ENCODE data around the gene CAMK2A.

The CAMK2A gene

DNA sequence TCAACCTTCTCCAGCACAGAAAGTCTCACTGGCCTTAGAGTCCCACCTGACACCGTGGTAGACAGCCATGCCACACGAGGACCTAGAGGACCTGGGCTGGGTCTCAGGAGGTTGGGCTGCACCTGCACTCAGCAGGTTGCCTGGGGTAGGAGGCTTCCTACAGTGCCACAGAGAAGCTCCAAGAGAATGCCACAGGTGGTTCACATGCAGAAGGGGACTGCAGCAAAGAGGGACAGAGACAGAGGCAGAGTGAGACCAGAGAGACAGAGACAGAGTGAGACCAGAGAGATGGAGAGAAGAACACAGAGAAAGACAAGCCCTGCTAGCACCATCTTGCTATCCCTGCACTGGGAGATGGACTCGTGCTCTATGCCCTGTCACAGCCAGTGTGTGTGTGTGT is 5.7 kb downstream of the CAMK2A start:
- no peak for DNase-seq (ENCODE audit: low read depth in 3 of 3, low spot score in 1 of 3)

DNA sequence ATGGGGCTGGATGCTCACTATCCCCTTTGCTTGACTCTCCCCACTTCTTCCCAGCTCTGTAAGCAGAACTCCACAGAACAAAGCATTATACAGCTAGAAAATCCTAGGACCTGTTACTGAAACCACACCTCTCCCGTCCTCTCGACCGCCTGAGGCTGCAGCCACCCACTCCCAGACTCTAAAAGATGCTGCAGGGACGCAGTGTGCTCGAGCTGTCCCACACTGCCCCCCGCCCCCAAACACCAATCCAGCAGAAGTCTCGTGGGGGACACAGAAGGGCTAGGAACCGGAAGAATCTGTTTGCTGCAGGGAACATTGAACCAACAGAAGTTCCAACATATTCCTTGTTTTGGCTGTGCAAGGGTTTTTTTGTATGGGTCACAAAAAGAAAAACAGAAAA is 7.6 kb downstream of the CAMK2A start:
- DNase-seq (ENCODE audit: low read depth in 3 of 3, low spot score in 1 of 3): no peak

DNA sequence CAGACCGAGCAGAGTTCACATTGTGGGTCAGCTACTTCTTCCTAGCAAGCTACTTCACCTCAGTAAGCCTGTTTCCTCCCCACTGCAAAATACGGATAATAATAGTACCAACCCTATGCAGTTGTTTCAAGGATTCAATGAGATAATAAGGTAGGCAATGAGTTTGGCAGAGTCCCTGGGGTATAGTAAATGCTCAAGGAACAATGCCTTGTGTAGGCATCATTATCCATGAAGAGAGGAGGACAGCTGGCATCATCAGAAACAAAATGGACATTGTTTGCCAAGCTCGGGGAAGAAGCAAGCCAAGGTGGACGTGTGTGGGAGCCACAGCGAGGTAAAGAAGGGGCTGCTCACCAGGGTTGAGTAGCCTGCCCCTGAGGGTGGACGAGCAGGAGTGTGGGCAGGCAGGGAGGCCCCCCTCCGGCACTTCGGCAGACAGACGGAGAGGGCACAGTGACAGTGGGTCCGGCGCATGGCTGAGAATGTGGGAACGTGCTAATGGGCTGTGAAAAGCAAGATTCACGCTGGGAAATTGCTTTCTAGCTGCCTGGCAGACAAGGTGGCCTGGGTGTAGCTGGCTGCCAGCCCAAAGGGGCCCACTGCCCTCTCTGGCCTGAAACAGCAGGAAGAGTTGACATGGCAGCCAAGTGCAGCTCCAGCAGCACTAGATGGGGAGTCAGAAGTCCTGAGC is 10.1 kb downstream of the CAMK2A start:
- no peak for DNase-seq (ENCODE audit: low read depth in 3 of 3, low spot score in 1 of 3)

DNA sequence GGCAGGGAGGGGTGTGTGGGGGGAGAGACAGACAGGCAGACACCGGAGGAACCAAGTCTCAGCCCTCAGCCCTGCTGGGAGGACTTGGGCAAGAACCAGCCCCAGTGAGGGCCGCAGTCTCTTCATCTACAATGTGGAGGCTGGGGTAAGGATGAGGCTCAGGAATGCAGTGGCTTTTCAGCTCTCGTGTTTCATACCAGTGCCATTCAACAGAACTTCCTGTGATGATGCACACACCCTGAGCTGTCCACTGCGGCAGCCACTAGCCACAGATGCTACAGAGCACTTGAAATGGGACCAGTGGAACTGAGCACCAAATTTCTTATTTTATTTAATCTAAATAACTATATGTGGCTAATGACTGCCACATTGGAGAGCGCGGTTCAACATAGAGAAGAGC is 10.7 kb downstream of the CAMK2A start:
- DNase-seq (ENCODE audit: low read depth in 3 of 3, low spot score in 1 of 3): no peak

DNA sequence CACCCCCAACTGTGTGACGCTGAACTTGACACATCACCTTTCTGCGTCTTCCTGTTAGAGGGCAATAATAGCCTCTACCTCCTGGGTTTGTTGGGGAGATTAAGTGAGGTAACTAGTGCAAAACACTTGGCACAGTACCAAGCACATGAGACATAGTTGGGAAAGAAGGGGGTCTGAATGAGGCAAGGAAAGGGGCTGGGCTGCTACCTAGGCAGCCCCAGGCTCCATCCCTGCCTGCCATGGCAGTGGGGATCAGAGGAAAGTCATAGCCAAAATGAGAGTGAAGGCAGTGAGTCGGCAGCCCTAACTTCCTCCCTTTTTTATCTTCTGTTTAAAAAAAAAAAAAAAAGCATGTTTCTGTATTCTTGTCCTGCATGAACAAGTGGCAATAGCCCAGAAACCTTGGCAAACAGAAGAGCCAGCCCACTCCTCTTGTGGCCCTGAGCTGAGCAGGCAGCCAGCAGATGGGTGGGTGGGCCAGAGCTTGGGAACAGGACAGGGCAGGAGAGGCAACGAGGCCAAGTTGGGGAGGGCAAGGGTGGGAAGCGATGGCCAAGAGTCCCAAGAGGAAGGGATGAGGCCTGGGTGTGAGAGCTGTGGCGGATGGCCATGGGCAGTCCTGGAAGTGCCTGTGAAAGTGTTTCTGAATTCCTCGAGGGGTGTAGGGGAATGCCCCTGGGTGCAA is 11.4 kb downstream of the CAMK2A start:
- DNase-seq (ENCODE audit: low read depth in 3 of 3, low spot score in 1 of 3): no peak

DNA sequence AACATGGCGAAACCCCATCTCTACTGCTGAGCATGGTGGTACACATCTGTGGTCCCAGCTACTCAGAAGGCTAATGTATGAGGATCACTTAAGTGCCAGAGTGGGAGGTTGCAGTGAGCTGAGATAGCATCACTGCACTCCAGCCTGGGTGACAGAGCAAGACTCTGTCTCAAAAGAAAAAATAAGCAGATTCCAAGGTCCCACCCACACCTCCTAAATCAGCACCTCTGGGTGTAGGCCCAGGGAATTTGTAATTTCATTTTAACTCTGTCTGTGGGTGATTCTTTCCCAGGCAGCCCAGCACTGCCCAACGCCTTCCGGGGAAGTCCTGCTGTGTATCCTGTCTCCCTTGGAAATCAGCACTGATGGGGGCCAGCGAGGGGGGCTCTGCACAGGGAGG is 12.5 kb downstream of the CAMK2A start:
- DNase-seq (ENCODE audit: low read depth in 3 of 3, low spot score in 1 of 3): no peak

DNA sequence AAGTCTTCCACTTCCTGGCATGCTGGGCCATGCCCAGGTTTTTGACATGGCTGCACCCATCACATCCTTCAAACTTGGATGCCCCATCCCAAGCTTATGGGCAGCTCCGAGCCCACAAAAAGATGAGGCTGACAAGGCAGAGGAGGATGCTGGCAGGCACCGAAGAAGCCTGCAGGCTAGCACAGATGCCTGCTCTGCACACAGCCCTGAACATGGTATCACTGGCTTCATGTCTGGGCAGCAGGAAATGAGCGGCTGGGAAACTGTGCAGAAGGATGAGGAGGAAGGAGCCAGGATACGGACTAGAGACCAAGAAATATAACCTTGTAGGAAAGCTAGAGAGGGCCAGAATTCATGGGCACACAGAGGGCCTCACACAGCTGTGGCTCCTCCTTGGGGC is 14.8 kb downstream of the CAMK2A start:
- DNase-seq (ENCODE audit: low read depth in 3 of 3, low spot score in 1 of 3): no peak

DNA sequence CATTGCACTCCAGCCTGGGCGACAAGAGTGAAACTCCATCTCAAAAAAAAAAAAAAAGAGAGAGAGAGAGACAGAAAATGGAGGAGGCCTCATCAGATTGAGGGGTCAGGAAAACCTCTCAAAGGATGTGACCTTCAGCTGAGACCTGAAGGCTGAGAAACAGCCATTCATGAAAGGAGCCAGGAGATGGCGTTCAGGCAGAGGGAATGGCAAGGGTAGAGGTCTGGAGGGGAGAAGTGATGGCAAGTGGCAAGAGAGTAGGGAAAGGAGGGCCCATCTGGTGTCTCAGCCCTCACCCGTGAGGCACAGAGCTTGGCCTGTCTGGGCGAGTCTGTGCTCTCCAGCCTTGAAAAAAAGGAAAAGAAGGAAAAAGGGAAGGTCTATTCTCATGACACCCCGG is 17.0 kb downstream of the CAMK2A start:
- DNase-seq (ENCODE audit: low read depth in 3 of 3, low spot score in 1 of 3): no peak

DNA sequence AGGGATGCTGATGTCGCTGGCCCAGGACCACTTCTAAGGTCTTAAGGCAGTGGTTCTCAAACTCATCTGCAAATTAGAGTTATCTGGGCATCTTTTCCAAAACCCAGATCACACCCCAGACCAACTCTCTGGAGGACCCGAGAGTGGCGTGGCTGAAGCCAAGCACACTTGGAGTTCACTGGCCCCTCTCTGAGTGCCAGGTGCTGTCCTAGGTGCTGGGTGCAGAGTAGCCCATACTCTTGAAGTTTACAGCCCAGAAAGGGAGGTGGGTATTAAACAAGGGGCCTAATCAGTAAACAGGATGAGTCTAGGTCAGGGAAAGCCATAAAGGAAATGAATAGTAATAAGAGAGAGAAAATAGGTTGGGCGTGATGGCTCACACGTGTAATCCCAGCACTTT is 17.6 kb downstream of the CAMK2A start:
- DNase-seq (ENCODE audit: low read depth in 3 of 3, low spot score in 1 of 3): no peak

DNA sequence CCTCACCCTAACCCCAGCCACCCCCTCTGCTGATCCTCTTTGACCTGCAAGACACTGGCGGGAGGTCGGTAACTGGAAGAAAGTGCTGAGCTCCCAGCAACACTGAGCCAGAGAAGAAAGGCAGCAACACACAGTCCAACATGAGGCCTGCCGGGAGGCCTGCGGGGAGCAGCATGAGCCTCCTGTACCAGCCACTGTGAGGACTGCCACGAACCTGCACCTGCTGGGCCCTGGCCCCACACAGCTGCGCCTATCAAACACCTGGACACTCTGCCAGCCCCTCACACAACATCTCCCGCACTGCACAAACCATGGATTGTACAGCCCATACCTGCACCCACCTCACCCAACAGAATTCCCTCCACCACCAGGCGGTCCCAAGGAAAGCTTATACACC is 18.3 kb downstream of the CAMK2A start:
- no peak for DNase-seq (ENCODE audit: low read depth in 3 of 3, low spot score in 1 of 3)

DNA sequence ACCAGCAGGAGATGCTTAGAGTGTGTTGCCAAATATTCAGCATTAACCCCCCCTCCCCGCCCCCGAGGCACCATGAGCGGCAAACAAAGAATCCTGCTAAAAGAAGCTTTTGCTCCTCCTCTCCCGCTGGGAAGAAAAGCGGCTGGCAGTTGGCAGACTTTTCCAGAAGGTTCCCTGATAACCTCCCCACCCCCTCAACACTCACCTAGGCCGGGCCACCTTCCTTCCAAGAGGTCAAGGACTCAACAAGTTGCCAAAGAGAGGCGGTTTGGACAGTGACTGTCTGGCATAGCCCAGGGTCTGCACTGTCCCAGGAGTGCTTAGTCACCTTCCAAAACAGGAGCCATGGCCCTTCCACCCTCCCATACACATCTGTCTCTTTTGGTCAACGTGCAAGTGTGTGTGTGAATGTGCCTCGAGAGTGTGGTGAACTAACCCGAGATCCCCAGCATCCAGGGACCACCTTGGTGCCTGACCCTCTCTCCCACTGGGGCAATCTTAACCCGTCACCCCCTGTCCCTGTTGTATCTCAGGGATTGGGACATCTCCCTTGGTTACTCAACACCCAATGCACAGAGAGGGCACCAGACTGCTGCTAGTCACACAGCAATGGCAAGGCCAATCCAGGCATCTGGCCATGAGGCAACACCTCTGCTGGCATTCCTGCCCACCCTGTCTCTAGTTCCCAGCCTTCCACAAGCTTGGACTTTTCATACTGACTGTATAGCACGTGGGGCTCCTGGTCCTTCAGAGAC is 18.9 kb downstream of the CAMK2A start:
- no peak for DNase-seq (ENCODE audit: low read depth in 3 of 3, low spot score in 1 of 3)

DNA sequence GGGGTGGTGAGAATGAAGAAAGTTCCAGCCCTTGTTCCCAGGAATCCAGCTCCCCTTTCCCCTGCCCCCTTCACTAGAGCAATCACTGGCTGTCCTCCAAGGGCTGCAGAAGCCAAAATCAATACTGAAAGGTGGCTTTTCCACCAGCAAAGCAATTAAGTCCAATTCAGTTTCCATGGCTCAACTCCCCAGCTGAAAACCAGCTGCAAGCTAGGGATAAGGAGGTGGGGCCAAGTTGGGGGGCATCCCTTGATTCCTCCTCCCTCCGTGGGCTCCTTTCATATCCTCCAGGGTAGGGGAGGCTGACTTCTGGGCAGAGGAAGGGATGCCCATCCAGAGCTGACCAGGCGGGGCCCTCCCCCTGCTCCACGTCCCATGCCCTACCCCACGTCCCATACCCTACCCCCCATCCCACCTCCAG is 22.7 kb downstream of the CAMK2A start:
- no peak for DNase-seq (ENCODE audit: low read depth in 3 of 3, low spot score in 1 of 3)

DNA sequence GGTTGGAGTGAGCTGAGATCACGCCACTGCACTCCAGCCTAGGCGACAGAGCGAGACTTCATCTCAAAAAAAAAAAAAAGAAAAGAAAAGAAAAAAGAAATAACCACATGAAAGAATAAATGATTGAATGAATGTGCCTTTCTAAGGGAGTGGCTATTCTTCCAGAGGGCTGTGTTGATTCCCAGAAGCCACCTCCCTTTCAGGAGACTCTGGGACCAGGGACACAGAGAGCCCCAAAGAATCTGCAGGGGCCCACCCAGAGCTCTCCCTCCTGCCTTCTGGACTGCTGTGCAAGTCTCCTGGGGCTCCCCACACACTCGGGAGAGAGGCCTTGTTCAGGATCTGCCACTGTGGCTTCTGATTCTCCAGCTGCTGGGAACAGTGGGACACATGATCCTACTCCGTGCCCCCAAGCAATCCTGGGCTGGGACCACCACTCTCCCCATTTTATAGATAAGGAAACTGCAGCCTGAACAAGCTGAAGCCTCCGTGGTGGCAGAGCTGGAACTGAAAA is 23.6 kb downstream of the CAMK2A start:
- no peak for DNase-seq (ENCODE audit: low read depth in 3 of 3, low spot score in 1 of 3)

DNA sequence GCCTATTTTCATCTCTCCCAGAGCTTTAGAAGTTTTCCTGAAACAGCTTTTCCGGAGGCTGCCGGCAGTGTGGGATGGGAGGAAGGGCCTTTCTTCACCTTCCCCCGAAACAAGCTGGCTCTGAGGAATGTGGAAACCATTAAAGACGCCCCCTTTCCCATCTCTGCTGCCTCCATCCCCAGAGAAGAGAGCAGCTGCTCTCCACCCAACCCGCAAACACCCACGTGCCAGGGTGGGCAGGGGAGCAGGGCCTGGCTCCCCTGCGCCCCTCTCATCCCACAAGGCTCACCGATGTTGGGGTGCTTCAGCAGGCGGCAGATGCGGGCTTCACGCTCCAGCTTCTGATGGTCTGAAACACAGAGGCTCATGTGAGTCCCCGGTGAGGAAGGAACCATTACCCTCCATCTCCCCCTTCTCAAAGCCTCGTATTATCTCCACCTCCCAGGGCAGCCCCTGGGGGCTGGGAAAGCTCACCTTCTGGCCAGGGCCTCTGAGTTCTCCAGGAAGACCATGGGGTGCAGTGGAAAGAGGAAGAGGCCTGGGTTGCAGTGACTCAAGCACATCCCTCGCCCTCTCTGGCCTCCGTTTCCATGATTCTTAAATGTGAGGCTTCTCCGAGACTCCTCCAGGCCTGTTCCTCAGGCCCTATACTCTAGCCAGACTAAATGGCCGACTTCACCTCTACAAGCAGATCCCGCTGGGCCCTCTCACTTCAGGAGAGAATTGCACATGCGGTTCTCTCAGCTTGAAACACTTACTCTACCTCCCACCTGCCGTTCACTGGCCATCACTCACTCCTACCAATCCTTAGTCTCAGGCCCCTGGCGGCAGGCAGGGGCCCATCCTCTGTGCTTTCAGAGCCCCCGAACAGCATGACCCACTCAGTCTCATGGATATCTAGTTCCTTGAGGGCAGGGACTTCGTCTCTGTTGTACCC is 24.6 kb downstream of the CAMK2A start:
- DNase-seq (ENCODE audit: low read depth in 3 of 3, low spot score in 1 of 3): no peak

DNA sequence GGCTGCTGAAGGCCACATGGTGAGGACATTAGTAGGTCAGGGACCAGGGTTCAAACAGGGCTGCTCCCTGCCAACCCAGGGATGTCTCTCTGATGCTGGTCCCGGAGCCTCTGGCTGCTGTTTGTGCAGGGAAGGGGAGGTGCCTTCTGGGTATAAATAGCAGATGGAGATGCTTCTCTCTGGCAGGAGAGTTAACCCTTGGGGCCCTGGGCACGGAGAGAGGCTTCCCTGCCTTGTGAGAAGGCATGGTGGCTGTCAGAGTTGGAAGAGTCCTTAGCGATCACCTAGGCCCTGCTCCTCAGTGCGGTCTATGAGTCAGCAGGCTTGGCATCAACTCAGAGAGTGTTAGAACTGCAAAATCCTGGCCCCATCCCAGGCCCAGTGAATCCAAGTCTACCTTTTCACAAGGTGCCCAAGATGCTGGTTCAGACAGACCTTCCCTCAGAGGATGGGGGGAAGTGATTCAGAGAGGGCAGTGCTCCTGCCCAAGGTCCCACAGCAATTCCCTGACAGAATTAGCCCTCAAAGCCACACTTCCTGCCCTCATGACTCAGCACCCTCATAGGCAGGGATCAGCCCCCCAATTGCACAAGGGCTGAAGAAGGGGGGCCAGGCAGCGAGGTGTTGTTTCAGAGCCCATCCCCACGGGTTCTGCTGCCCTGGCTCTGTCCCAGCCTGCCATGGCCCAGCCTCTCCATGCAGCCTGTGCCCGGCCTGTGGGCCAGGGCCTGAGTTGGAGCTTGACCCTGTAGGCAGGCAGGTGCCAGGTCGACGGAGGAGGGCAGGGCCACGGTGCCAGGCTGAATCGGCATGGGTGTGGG is 25.6 kb downstream of the CAMK2A start:
- DNase-seq (ENCODE audit: low read depth in 3 of 3, low spot score in 1 of 3): no peak

DNA sequence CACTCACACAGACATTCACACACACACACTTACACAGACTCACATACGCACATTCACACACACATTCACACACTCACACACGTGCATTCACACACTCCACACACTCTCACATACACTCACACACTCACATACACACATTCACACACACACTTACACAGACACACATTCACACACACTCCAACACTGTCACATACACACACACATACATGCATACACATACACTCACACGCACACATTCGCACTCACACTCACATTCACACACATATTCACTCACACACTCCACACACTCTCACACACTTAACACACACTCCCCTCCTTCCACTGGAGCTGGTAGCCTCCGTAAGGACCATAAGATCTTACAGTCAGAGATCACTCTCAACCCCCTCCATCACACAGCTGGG is 26.2 kb downstream of the CAMK2A start:
- DNase-seq (ENCODE audit: low read depth in 3 of 3, low spot score in 1 of 3): no peak

DNA sequence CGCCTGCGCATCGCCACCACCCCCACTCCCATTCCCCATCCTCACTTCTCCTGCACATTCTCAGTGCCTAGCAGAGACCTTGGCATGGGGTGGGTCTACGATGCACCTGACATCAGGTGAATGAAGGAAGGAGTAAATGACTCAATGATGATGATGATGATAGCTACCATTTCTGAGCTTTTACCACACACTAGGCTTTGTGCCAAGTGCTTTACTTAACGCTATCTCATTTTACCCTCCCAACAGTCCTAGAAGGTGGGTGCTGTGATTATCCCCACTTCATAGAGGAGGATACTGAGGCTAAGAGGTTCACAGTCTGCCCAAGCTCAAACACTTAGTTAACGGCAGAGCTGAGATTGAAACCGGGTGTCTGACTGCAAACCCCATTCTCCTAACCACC is 27.1 kb downstream of the CAMK2A start:
- DNase-seq (ENCODE audit: low read depth in 3 of 3, low spot score in 1 of 3): no peak

DNA sequence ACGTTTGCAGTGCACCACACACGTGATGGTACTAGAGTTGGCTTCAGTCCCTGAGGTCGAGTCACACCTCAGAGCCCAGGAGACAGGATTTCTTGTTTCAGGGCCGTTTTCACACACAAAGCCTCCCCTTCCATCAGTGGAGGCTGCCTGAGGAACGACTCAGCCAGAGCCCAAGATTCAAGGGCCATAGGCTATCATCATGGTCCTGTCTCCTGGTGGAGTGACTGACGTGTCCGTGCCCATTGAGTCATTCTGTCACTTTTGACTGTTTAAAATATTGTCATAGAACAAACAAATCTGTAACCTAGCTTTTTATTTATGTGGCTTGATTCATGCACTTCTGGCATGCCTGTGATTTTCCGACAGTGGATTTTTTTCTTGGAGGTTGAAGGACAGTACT is 28.3 kb downstream of the CAMK2A start:
- DNase-seq (ENCODE audit: low read depth in 3 of 3, low spot score in 1 of 3): no peak

DNA sequence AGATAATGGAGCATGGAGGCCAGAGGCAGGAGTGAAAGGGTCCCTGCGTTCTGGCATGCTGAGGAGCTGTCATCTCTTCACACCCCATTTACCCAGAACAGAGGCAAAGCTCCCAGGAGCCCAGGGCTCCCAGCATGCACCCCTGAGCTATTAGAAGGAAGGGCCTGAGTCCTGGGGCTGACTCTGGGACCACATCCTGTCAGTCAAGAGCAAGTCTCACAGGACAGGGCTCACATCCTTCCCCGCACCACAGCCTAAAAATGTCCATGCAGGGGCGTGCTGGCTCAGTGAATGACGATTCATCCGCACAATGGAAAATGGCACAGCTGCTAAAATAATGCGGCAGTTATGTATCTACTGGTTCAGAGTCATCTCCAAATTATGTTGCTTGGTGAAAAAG is 31.4 kb downstream of the CAMK2A start:
- DNase-seq (ENCODE audit: low read depth in 3 of 3, low spot score in 1 of 3): no peak

DNA sequence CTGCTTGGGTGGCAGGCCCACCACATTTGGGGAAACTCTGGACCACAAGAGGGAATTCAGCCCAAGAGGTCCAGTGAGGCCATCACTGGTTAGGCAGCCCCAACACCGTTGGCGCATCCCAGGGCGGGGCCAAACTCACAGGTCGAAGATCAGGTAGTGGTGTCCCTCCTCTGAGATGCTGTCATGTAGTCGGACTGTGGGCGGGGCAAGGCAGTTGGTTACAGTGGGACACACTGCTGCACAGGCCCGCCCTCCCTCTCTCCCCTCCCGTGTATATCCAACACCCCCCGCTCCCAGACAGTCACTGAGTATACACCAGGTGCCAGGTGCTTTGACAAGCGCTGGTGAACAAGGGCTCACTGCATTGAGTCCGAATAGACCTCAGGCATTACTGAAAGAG is 32.1 kb downstream of the CAMK2A start:
- DNase-seq (ENCODE audit: low read depth in 3 of 3, low spot score in 1 of 3): no peak
